Measurements from ENCODE around the gene TXNL4A.

The TXNL4A gene

DNA sequence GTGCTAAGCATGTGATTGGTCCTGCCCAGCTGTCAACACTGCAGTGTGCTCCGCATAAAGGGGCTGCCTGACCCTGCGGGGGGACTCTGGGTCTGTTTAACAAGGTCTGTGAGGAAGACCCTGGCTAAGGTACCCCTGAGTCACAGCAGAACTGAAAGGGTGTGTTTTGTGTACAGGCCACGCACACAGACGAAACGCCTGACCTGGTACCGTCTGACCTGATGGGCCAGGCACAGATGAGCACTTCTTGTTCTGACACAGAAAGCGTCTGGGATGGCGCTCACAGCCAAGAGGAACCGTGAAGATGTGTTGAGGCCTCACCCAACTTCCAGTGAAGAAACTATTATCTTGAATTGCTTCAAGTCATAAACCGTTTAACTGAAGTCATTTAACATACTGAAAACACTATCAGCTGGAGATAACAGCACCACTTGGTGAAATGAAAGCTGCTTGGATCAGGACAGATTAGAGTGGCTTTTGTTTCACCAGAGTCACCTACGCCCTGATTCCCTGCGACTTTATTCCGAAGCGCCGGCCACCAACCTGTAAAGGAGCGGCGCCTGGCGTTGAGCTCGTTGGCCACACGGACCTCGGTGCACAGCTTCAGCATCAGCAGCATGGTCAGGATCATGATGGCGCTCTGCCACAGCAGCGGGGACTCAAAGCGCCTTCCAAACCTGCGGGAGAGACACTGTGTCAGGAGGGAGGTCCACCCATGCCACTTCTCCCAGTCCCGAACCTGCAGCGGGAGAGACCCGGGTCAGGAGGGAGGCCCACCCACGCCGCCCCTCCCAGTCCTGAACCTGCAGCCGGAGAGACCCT lies 45.4 kb downstream of the TXNL4A start:
- no peaks in the 10 kb centered on the region for H3K27me3 ChIP-seq (ENCODE audit: control insufficient read depth, insufficient read depth, low read length, poor library complexity, severe bottlenecking)
- H3K27ac ChIP-seq (ENCODE audit: insufficient read depth, low read depth, low read length, poor library complexity, severe bottlenecking): no peak overlapping the region
- 92% methylated on average over 31 of the region's 31 CpGs for WGBS, 2 experiments
- no peak overlapping the region for H3K4me3 ChIP-seq (ENCODE audit: insufficient read depth, low read depth, low read length)
- no peaks in the 10 kb centered on the region for H3K9me3 ChIP-seq (ENCODE audit: control insufficient read depth, low read length)
- H3K36me3 ChIP-seq (ENCODE audit: control insufficient read depth, insufficient read depth, low read length): no peaks in the 10 kb centered on the region
- peaks cover 9% of the 10 kb centered on the region for H3K4me1 ChIP-seq (ENCODE audit: control insufficient read depth, insufficient read depth, low read length)

DNA sequence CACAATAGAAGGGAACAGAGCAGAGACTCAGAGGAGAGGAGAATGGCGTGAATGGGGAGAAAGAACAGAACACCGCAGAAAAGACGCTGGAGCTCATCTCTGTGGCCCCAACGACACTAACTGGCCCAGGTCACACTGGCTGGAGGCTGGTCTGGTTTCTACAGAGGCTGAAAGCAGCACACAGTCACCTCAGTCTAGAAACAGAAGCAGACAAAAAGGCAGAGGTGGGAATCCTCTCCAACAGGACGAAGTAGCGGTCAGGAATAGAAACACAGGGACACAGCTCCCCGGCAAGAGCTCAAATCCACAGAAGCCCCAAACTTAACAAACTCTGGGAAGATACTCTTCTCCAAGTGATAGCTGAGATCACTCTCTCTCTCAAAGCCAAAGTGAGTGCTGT lies 46.2 kb downstream of the TXNL4A start:
- Histone ChIP-seq H3K4me3 (ENCODE audit: insufficient read depth, low read depth, low read length) (no peak overlapping the region), H3K4me1 (ENCODE audit: control insufficient read depth, insufficient read depth, low read length) (peaks cover 9% of the 10 kb centered on the region), H3K27me3 (ENCODE audit: control insufficient read depth, insufficient read depth, low read length, poor library complexity, severe bottlenecking) (no peaks in the 10 kb centered on the region), H3K36me3 (ENCODE audit: control insufficient read depth, insufficient read depth, low read length) (no peaks in the 10 kb centered on the region), H3K27ac (ENCODE audit: insufficient read depth, low read depth, low read length, poor library complexity, severe bottlenecking) (no peak overlapping the region), H3K9me3 (ENCODE audit: control insufficient read depth, low read length) (no peaks in the 10 kb centered on the region)
- 92 to 94% methylated on average over 7 of the region's 7 CpGs for WGBS, 2 experiments

GRCh38 chr18:79941473-79942119 lies 46.8 kb downstream of the TXNL4A start:
- no peak overlapping the region for H3K4me3 ChIP-seq (ENCODE audit: insufficient read depth, low read depth, low read length)
- H3K27me3 ChIP-seq (ENCODE audit: control insufficient read depth, insufficient read depth, low read length, poor library complexity, severe bottlenecking): no peaks in the 10 kb centered on the region
- H3K27ac ChIP-seq (ENCODE audit: insufficient read depth, low read depth, low read length, poor library complexity, severe bottlenecking): no peak overlapping the region
- H3K36me3 ChIP-seq (ENCODE audit: control insufficient read depth, insufficient read depth, low read length): no peaks in the 10 kb centered on the region
- H3K4me1 ChIP-seq (ENCODE audit: control insufficient read depth, insufficient read depth, low read length): peaks cover 9% of the 10 kb centered on the region
- 94 to 97% methylated on average over 16 of the region's 16 CpGs for WGBS, 2 experiments
- H3K9me3 ChIP-seq (ENCODE audit: control insufficient read depth, low read length): no peaks in the 10 kb centered on the region

DNA sequence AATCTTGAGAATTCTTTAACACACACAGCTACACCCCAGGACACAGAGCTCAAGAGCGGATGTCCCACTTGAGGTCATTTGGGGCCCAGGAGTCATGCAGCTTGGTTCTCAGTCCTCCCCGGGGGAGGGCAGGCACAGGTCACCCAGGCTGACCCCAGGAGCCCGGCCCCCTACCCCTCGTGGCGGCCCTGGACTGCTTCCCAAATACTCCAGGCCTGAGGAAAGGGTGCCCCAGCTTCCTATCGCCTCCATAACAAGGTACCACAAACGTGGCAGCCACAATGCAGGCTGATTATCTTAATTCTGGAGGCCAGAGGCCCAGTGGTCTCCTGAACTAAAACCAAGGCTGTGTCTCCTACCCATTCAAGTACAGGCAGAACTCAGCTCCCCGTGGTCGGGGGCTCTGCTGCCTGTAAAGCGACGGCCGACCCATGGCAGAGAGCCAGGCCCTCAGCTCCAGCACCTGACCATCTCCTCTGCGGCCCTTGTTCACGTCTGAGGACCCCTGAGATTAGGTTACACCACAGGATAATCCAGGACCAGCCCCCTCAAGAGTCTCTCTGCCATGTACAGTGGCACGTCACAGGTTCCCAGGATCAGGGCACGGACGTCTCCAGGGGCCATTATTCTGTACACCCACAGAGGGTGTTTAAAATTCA lies 47.4 kb downstream of the TXNL4A start:
- H3K27me3 ChIP-seq (ENCODE audit: control insufficient read depth, insufficient read depth, low read length, poor library complexity, severe bottlenecking): no peaks in the 10 kb centered on the region
- peaks cover 9% of the 10 kb centered on the region for H3K4me1 ChIP-seq (ENCODE audit: control insufficient read depth, insufficient read depth, low read length)
- no peak overlapping the region for H3K4me3 ChIP-seq (ENCODE audit: insufficient read depth, low read depth, low read length)
- H3K9me3 ChIP-seq (ENCODE audit: control insufficient read depth, low read length): no peaks in the 10 kb centered on the region
- WGBS, 2 experiments: 94% methylated on average over 17 of the region's 17 CpGs
- H3K27ac ChIP-seq (ENCODE audit: insufficient read depth, low read depth, low read length, poor library complexity, severe bottlenecking): no peak overlapping the region
- H3K36me3 ChIP-seq (ENCODE audit: control insufficient read depth, insufficient read depth, low read length): no peaks in the 10 kb centered on the region

- H3K27ac ChIP-seq (ENCODE audit: insufficient read depth, low read depth, low read length, poor library complexity, severe bottlenecking): no peak overlapping the region
- H3K4me1 ChIP-seq (ENCODE audit: control insufficient read depth, insufficient read depth, low read length): peaks cover 5% of the 10 kb centered on the region
Observed at GRCh38 chr18:79940126-79940813, 48.1 kb downstream of the TXNL4A start.

DNA sequence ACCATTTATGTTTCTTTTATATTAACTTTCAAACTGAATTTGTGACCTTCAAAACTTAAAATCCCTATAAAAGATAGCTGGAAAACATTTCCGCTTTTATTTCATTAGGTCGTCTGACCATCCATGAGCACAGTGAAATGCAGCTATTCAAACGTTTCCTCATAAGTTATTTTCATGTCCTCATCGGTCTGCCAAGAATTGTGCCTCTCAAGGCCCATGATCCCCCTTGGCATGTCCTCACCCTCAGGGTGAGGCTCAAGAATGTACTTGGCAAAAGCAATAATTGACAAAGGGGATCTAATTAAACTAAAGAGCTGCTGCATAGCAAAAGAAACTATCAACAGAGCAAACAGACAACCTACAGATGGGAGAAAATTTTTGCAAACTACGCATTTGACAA lies 49.3 kb downstream of the TXNL4A start:
- no peaks in the 10 kb centered on the region for H3K9me3 ChIP-seq (ENCODE audit: control insufficient read depth, low read length)
- no peaks in the 10 kb centered on the region for H3K27me3 ChIP-seq (ENCODE audit: control insufficient read depth, insufficient read depth, low read length, poor library complexity, severe bottlenecking)
- H3K36me3 ChIP-seq (ENCODE audit: control insufficient read depth, insufficient read depth, low read length): no peaks in the 10 kb centered on the region
- no peak overlapping the region for H3K27ac ChIP-seq (ENCODE audit: insufficient read depth, low read depth, low read length, poor library complexity, severe bottlenecking)
- no peak overlapping the region for H3K4me3 ChIP-seq (ENCODE audit: insufficient read depth, low read depth, low read length)
- no peaks in the 10 kb centered on the region for H3K4me1 ChIP-seq (ENCODE audit: control insufficient read depth, insufficient read depth, low read length)
- WGBS, 2 experiments: 92 to 94% methylated on average over 5 of the region's 5 CpGs

More at GRCh38 chr18:79940126-79940813, 48.1 kb downstream of the TXNL4A start:
- Histone ChIP-seq H3K4me3 (ENCODE audit: insufficient read depth, low read depth, low read length) (no peak overlapping the region), H3K36me3 (ENCODE audit: control insufficient read depth, insufficient read depth, low read length) (no peaks in the 10 kb centered on the region), H3K27me3 (ENCODE audit: control insufficient read depth, insufficient read depth, low read length, poor library complexity, severe bottlenecking) (no peaks in the 10 kb centered on the region), H3K9me3 (ENCODE audit: control insufficient read depth, low read length) (no peaks in the 10 kb centered on the region)
- 94 to 95% methylated on average over 18 of the region's 18 CpGs for WGBS, 2 experiments

DNA sequence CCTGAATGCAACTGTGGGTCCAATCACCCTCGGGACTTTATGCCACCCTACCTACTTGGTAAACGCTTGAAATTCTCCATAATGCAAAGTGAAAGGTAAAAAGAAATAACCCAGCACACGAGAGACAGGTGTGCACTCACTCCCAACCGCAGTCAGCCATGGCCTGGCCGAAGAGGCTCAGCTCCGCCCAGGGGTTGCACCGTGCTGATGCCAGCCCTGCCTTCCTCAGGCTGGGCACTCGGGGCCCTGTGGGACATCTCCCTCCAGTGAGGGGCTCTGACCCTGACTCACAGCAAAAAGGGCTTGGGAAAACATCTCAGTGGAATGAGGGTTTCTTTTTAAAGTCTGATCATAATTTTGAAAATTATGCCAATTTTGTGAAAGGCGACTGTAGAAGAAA lies 50.2 kb downstream of the TXNL4A start:
- Histone ChIP-seq H3K27ac (ENCODE audit: insufficient read depth, low read depth, low read length, poor library complexity, severe bottlenecking) (no peak overlapping the region), H3K9me3 (ENCODE audit: control insufficient read depth, low read length) (no peaks in the 10 kb centered on the region), H3K4me1 (ENCODE audit: control insufficient read depth, insufficient read depth, low read length) (no peaks in the 10 kb centered on the region), H3K27me3 (ENCODE audit: control insufficient read depth, insufficient read depth, low read length, poor library complexity, severe bottlenecking) (no peaks in the 10 kb centered on the region), H3K4me3 (ENCODE audit: insufficient read depth, low read depth, low read length) (no peak overlapping the region), H3K36me3 (ENCODE audit: control insufficient read depth, insufficient read depth, low read length) (no peaks in the 10 kb centered on the region)
- 92 to 93% methylated on average over 9 of the region's 9 CpGs for WGBS, 2 experiments

DNA sequence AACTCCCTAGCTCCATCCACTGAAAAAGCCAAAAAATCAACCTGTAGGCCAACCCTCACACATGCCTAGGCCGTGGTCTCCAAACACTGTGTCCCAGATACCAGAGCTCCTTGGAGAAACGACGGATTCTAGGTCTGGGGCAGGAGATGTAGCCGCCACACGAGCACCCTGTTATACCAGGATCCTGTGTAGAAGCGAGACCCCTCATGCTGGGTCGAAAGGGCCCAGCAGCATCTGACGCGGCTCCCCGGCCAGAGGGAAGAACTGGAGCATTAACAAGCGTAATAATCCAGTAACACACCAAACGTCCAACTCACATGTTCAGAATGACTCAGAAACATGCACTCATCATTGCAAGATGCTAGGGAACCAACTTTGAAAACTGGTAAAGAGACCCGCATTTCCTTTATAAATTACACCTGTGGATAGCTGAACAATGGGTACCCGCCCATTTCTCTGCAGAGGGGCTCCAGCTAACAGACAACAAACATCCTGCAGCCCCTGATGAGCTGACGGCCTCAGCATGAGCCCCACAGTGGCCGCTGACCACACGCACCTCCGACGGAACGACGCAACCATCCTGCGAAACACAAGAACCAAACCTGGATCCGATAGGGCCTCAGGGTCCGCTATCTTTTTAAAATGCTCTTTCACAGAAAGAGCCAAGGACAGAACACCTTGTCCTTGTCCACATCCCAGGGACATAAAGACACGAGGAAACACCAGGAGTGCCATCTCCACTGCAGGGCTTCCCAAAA lies 51.1 kb downstream of the TXNL4A start:
- H3K4me1 ChIP-seq (ENCODE audit: control insufficient read depth, insufficient read depth, low read length): no peaks in the 10 kb centered on the region
- no peak overlapping the region for H3K4me3 ChIP-seq (ENCODE audit: insufficient read depth, low read depth, low read length)
- no peaks in the 10 kb centered on the region for H3K27me3 ChIP-seq (ENCODE audit: control insufficient read depth, insufficient read depth, low read length, poor library complexity, severe bottlenecking)
- H3K27ac ChIP-seq (ENCODE audit: insufficient read depth, low read depth, low read length, poor library complexity, severe bottlenecking): no peak overlapping the region
- 93% methylated on average over 25 of the region's 25 CpGs for WGBS, 2 experiments
- no peaks in the 10 kb centered on the region for H3K36me3 ChIP-seq (ENCODE audit: control insufficient read depth, insufficient read depth, low read length)
- no peaks in the 10 kb centered on the region for H3K9me3 ChIP-seq (ENCODE audit: control insufficient read depth, low read length)

GRCh38 chr18:79936641-79937040 lies 51.7 kb downstream of the TXNL4A start:
- Histone ChIP-seq H3K4me3 (ENCODE audit: insufficient read depth, low read depth, low read length) (no peak overlapping the region), H3K27me3 (ENCODE audit: control insufficient read depth, insufficient read depth, low read length, poor library complexity, severe bottlenecking) (no peaks in the 10 kb centered on the region), H3K9me3 (ENCODE audit: control insufficient read depth, low read length) (no peaks in the 10 kb centered on the region), H3K27ac (ENCODE audit: insufficient read depth, low read depth, low read length, poor library complexity, severe bottlenecking) (no peak overlapping the region), H3K36me3 (ENCODE audit: control insufficient read depth, insufficient read depth, low read length) (no peaks in the 10 kb centered on the region), H3K4me1 (ENCODE audit: control insufficient read depth, insufficient read depth, low read length) (no peaks in the 10 kb centered on the region)
- WGBS, 2 experiments: 90 to 96% methylated on average over 12 of the region's 12 CpGs
